HepG2 (cell line): ENCODE data around the gene C9orf85. TPM values are rescaled to one million over a fixed set of nuclear protein-coding genes. Genes with fewer than 3 reads are reported as not detected.

Source experiments
- FOXA3 ChIP-seq: IDR thresholded peaks from 2 replicates; pipeline ENCODE4 v1.6.1; 2016; ENCODE audit warnings: missing genetic modification reagents, missing compliant biosample characterization
- GABPA ChIP-seq, 2 experiments: IDR thresholded peaks; 2 replicates each; pipeline ENCODE4 v1.6.1; 2011 to 2016; ENCODE audit warnings: low read depth in 2 of 2, low read length in 1 of 2, missing biosample characterization in 1 of 2, missing genetic modification characterization in 1 of 2
- GPN1 ChIP-seq: sonication (generic); formaldehyde crosslinking; IDR thresholded peaks from 2 replicates; pipeline ENCODE4 v1.5.1; 2020; ENCODE audit warnings: missing genetic modification reagents, borderline replicate concordance
- KAT7 ChIP-seq: IDR thresholded peaks from 2 replicates; pipeline ENCODE4 v1.6.1; 2018; ENCODE audit warnings: borderline replicate concordance, missing compliant biosample characterization
- KDM5B ChIP-seq: sonication (generic); formaldehyde crosslinking; IDR thresholded peaks from 2 replicates; pipeline ENCODE4 v1.4.0; 2020; ENCODE audit warnings: missing genetic modification reagents, mild to moderate bottlenecking, borderline replicate concordance
- KDM6A ChIP-seq: IDR thresholded peaks from 2 replicates; pipeline ENCODE4 v1.6.1; 2016; ENCODE audit warnings: low read depth
- NR2C2 ChIP-seq: sonication (generic); formaldehyde crosslinking; IDR thresholded peaks from 2 replicates; pipeline ENCODE4 v1.4.0; 2020; ENCODE audit warnings: missing genetic modification reagents, mild to moderate bottlenecking, moderate library complexity, borderline replicate concordance
- RARG ChIP-seq: sonication (generic); formaldehyde crosslinking; IDR thresholded peaks from 2 replicates; pipeline ENCODE4 v1.4.0; 2020; ENCODE audit warnings: low read depth, mild to moderate bottlenecking, missing genetic modification reagents
- SKI ChIP-seq: fragments of 450-650 bp; IDR thresholded peaks from one replicate; pipeline ENCODE4 v1.6.1; 2018; ENCODE audit warnings: mild to moderate bottlenecking; ENCODE audit not compliant: partially characterized antibody
- SMARCE1 ChIP-seq: fragments of 450-650 bp; IDR thresholded peaks from 2 replicates; pipeline ENCODE4 v1.6.1; 2017; ENCODE audit warnings: borderline replicate concordance
- ZFP90 ChIP-seq: sonication (generic); formaldehyde crosslinking; IDR thresholded peaks from 2 replicates; pipeline ENCODE4 v1.8.0; 2022; ENCODE audit warnings: missing genetic modification reagents, mild to moderate bottlenecking, inconsistent platforms, borderline replicate concordance
- ZNF160 ChIP-seq: sonication (generic); formaldehyde crosslinking; IDR thresholded peaks from 2 replicates; pipeline ENCODE4 v1.8.0; 2022; ENCODE audit warnings: mild to moderate bottlenecking, inconsistent platforms, missing genetic modification reagents
- ZNF224 ChIP-seq: sonication (generic); formaldehyde crosslinking; IDR thresholded peaks from 2 replicates; pipeline ENCODE4 v1.5.0; 2020; ENCODE audit warnings: mild to moderate bottlenecking, missing genetic modification reagents
- ZNF629 ChIP-seq: sonication (generic); formaldehyde crosslinking; conservative IDR thresholded peaks from 2 replicates; pipeline ENCODE4 v1.5.0; 2020; ENCODE audit warnings: missing genetic modification reagents
- polyA plus RNA-seq, 8 experiments: library from polyadenylated mRNA; depleted of rRNA in 3 of 8; stranded (reverse) in 7 of 8; unstranded in 1 of 8; fragments of >200 nt; fragmentation: Illumina TruSeq in 4 of 8; extraction: Trizol in 4 of 8; gene quantifications; 2 replicates each; pipeline versions ENCODE4 v1.2.1 to v1.2.3, GENCODE V29; 2011 to 2016; ENCODE audit warnings: low read depth in 4 of 8, missing spikeins in 1 of 8, mixed read lengths in 1 of 8; ENCODE audit not compliant: insufficient read depth in 1 of 8
- total RNA-seq, 5 experiments: library from RNA; depleted of rRNA; stranded (reverse); fragments of >200 nt; fragmentation: Illumina TruSeq; extraction: Trizol; gene quantifications; 2 replicates each; pipeline ENCODE4 v1.2.3, GENCODE V29; 2016; ENCODE audit warnings: low read depth in 1 of 5
- TF ChIP-seq, protein P1 (sequence below): sonication (generic); formaldehyde crosslinking; IDR thresholded peaks from 2 replicates; pipeline ENCODE4 v1.4.0; 2020; ENCODE audit warnings: missing genetic modification reagents
- TF ChIP-seq, protein P2 (sequence below): fragments of 450-650 bp; IDR thresholded peaks from 2 replicates; pipeline ENCODE4 v1.6.1; 2017; ENCODE audit warnings: mild to moderate bottlenecking
- TF ChIP-seq, protein P3 (sequence below): sonication (generic); formaldehyde crosslinking; IDR thresholded peaks from 2 replicates; pipeline ENCODE4 v1.5.1; 2020; ENCODE audit warnings: mild to moderate bottlenecking, missing genetic modification reagents
- TF ChIP-seq, protein P4 (sequence below): sonication (generic); formaldehyde crosslinking; IDR thresholded peaks from 2 replicates; pipeline ENCODE4 v1.4.0; 2020; ENCODE audit warnings: missing genetic modification reagents

C9orf85 gene
- total and polyA plus RNA-seq, 2 of the 13 experiments (the other 11 are each of a cell fraction or from before 2014, with no cell fraction given), result 9.9 to 13.9 TPM

DNA sequence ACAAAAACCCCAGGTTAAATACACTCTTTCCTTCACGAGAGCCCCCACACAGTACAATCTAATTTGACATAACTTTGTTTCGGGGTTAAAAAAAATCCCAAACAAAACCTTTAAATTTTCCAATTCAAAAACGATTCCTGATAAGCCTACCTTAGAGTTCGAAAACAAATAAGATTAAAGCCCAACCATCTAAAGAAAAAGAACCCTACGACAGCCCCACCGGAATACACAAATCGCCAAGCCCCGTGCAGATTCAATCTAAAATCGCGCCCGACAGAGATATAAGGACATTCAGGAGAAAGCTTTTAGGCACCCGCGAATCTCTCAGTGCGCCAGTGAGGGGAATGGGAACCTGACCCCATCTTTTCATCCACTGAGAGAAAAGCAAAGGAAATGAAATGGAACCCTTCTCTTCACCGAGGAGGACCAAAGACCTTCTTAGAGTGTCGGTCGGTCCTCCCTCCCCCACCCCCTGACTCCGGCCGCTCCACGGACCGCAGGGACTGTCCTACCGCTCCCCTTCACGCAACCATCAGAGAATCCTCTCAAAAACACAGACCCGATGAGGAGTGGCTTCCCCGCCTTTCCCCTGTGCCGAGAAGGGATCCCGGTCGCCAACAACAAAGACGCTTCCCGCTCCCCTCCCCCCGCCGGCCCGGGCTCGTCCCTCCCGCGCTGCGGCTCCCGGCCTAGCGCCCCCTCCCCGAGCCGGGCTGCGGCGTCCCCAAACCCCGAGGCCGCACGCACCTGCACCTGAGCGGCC, 1.4 kb upstream of the C9orf85 start (continued):
- TF ChIP-seq, protein P1, sequence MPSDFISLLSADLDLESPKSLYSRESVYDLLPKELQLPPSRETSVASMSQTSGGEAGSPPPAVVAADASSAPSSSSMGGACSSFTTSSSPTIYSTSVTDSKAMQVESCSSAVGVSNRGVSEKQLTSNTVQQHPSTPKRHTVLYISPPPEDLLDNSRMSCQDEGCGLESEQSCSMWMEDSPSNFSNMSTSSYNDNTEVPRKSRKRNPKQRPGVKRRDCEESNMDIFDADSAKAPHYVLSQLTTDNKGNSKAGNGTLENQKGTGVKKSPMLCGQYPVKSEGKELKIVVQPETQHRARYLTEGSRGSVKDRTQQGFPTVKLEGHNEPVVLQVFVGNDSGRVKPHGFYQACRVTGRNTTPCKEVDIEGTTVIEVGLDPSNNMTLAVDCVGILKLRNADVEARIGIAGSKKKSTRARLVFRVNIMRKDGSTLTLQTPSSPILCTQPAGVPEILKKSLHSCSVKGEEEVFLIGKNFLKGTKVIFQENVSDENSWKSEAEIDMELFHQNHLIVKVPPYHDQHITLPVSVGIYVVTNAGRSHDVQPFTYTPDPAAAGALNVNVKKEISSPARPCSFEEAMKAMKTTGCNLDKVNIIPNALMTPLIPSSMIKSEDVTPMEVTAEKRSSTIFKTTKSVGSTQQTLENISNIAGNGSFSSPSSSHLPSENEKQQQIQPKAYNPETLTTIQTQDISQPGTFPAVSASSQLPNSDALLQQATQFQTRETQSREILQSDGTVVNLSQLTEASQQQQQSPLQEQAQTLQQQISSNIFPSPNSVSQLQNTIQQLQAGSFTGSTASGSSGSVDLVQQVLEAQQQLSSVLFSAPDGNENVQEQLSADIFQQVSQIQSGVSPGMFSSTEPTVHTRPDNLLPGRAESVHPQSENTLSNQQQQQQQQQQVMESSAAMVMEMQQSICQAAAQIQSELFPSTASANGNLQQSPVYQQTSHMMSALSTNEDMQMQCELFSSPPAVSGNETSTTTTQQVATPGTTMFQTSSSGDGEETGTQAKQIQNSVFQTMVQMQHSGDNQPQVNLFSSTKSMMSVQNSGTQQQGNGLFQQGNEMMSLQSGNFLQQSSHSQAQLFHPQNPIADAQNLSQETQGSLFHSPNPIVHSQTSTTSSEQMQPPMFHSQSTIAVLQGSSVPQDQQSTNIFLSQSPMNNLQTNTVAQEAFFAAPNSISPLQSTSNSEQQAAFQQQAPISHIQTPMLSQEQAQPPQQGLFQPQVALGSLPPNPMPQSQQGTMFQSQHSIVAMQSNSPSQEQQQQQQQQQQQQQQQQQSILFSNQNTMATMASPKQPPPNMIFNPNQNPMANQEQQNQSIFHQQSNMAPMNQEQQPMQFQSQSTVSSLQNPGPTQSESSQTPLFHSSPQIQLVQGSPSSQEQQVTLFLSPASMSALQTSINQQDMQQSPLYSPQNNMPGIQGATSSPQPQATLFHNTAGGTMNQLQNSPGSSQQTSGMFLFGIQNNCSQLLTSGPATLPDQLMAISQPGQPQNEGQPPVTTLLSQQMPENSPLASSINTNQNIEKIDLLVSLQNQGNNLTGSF, result no peak
- no peak for TF ChIP-seq GABPA (IDR thresholded peaks at IDR 0.05; ENCODE audit: low read depth, low read length)
- no peak for TF ChIP-seq GABPA (CRISPR knock-in tag; IDR thresholded peaks at IDR 0.05; ENCODE audit: low read depth)
- TF ChIP-seq, protein P2, sequence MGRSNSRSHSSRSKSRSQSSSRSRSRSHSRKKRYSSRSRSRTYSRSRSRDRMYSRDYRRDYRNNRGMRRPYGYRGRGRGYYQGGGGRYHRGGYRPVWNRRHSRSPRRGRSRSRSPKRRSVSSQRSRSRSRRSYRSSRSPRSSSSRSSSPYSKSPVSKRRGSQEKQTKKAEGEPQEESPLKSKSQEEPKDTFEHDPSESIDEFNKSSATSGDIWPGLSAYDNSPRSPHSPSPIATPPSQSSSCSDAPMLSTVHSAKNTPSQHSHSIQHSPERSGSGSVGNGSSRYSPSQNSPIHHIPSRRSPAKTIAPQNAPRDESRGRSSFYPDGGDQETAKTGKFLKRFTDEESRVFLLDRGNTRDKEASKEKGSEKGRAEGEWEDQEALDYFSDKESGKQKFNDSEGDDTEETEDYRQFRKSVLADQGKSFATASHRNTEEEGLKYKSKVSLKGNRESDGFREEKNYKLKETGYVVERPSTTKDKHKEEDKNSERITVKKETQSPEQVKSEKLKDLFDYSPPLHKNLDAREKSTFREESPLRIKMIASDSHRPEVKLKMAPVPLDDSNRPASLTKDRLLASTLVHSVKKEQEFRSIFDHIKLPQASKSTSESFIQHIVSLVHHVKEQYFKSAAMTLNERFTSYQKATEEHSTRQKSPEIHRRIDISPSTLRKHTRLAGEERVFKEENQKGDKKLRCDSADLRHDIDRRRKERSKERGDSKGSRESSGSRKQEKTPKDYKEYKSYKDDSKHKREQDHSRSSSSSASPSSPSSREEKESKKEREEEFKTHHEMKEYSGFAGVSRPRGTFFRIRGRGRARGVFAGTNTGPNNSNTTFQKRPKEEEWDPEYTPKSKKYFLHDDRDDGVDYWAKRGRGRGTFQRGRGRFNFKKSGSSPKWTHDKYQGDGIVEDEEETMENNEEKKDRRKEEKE, result no peak
- no peak; the same call in 1 of the 2 replicates for TF ChIP-seq KAT7 (CRISPR knock-in tag)
- TF ChIP-seq ZFP90 (CRISPR knock-in tag), result no peak
- no peak for TF ChIP-seq GPN1 (CRISPR knock-in tag)
- no peak for TF ChIP-seq NR2C2
- TF ChIP-seq RARG (CRISPR knock-in tag), result no peak
- no peak for TF ChIP-seq ZNF629 (CRISPR knock-in tag)
- TF ChIP-seq SMARCE1, result no peak
- TF ChIP-seq SKI, result no peak
- no peak for TF ChIP-seq ZNF224 (CRISPR knock-in tag)
- TF ChIP-seq, protein P3, sequence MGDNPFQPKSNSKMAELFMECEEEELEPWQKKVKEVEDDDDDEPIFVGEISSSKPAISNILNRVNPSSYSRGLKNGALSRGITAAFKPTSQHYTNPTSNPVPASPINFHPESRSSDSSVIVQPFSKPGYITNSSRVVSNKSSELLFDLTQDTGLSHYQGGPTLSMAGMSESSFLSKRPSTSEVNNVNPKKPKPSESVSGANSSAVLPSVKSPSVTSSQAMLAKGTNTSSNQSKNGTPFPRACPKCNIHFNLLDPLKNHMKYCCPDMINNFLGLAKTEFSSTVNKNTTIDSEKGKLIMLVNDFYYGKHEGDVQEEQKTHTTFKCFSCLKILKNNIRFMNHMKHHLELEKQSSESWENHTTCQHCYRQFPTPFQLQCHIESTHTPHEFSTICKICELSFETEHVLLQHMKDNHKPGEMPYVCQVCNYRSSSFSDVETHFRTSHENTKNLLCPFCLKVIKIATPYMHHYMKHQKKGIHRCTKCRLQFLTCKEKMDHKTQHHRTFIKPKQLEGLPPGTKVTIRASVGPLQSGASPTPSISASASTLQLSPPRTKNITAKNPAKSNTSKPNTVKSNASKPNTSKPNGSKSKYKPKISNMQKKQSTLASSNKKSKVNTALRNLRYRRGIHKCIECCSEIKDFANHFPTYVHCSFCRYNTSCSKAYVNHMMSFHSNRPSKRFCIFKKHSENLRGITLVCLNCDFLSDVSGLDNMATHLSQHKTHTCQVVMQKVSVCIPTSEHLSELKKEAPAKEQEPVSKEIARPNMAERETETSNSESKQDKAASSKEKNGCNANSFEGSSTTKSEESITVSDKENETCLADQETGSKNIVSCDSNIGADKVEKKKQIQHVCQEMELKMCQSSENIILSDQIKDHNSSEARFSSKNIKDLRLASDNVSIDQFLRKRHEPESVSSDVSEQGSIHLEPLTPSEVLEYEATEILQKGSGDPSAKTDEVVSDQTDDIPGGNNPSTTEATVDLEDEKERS, result no peak
- TF ChIP-seq, protein P4, sequence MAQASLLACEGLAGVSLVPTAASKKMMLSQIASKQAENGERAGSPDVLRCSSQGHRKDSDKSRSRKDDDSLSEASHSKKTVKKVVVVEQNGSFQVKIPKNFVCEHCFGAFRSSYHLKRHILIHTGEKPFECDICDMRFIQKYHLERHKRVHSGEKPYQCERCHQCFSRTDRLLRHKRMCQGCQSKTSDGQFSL (CRISPR knock-in tag), result no peak
- TF ChIP-seq FOXA3 (CRISPR knock-in tag), result no peak
- TF ChIP-seq KDM6A (CRISPR knock-in tag), result no peak
- TF ChIP-seq KDM5B (CRISPR knock-in tag), result no peak
- no peak for TF ChIP-seq ZNF160 (CRISPR knock-in tag)
